Measurements from ENCODE around the gene TLE4. TPM values are rescaled to one million over a fixed set of nuclear protein-coding genes. Genes with fewer than 3 reads are reported as not detected.

The TLE4 gene
- total RNA-seq, 1 donor from 2014 or later = 102 TPM

DNA sequence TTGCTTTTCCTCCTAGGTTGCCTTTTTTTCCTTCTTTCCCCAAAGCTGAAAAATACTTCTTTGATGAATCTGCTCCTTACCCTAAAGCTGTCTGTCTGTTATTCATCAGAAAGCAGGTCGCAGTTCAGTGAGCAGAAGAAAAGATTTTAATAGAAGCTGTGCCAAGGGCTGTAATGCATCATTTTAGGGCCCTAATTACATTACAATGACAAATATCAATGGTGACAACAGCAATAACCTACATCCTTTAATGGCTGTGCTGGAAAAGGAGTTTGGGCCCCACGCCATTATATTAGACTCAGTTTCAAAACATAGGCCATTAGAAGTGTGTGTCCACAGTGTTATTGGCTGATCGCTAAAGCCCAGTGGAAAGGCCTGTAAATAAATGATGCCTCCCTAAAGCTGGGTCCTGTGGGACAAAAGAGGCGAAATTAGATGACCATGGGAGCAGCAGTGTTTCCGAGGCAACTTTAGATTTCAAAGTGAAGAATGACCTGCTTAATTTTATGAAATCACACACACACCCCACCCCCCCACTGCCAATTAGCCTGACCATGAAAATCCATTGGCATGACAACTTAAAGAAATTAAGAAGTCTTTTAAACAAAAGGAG, 38.4 kb downstream of the TLE4 start:
- no peak for DNase-seq (ENCODE audit: extremely low spot score, unreplicated experiment)
- Mint-ChIP-seq H3K36me3 (ENCODE audit: unreplicated experiment) (peaks cover 18% of the 10 kb centered on the region), H3K9me3 (ENCODE audit: unreplicated experiment) (no peaks in the 10 kb centered on the region), H3K27me3 (ENCODE audit: unreplicated experiment) (no peaks in the 10 kb centered on the region), H3K4me1 (ENCODE audit: unreplicated experiment) (peaks cover 59% of the 10 kb centered on the region), H3K27ac (ENCODE audit: unreplicated experiment) (peak overlapping the region; percentile 76), H3K4me3 (ENCODE audit: unreplicated experiment) (no peak overlapping the region)
- TF ChIP-seq, protein P1, sequence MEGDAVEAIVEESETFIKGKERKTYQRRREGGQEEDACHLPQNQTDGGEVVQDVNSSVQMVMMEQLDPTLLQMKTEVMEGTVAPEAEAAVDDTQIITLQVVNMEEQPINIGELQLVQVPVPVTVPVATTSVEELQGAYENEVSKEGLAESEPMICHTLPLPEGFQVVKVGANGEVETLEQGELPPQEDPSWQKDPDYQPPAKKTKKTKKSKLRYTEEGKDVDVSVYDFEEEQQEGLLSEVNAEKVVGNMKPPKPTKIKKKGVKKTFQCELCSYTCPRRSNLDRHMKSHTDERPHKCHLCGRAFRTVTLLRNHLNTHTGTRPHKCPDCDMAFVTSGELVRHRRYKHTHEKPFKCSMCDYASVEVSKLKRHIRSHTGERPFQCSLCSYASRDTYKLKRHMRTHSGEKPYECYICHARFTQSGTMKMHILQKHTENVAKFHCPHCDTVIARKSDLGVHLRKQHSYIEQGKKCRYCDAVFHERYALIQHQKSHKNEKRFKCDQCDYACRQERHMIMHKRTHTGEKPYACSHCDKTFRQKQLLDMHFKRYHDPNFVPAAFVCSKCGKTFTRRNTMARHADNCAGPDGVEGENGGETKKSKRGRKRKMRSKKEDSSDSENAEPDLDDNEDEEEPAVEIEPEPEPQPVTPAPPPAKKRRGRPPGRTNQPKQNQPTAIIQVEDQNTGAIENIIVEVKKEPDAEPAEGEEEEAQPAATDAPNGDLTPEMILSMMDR (IDR thresholded peaks at IDR 0.05) = no peak

DNA sequence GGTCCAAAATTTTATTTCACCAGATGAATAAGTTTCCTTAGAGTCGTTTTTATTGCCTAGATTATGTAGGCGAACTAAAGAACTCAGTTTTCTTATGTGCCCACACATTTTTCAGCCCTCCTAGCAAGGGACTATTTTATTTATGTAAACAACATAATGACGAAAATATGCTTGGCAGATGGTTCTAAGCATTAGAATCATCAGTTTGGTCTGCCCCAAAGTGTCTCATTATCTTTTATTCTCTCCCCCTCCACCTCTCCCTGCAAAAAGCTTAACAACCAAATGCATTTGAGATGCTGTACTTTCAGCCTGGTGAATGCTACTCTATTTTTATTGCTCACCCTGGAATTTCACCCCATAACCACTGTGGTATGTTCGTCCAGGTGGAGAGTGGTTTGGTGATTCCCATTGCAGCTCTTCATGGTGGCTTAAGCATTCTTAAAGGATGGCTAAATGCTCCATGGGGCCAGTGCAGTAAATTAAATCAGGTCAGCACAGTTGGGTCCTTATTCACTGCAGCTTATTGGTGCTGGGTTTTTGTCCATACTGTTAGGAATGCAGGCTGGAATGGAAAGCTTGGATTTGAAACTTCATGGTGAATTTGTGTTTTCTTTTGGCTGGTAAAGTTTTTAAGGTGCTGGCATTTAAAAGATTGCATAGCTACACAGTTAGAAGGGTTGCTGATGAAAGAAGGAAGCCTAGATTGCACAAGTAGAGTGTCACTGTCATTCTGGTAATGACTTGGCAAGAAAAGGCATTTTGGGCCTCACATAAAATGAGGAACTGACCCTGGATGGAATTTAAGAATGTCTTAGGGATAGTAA, 39.2 kb downstream of the TLE4 start:
- no peak overlapping the region for H3K4me3 Mint-ChIP-seq (ENCODE audit: unreplicated experiment)
- H3K27ac Mint-ChIP-seq (ENCODE audit: unreplicated experiment) = peak overlapping the region; percentile 76

DNA sequence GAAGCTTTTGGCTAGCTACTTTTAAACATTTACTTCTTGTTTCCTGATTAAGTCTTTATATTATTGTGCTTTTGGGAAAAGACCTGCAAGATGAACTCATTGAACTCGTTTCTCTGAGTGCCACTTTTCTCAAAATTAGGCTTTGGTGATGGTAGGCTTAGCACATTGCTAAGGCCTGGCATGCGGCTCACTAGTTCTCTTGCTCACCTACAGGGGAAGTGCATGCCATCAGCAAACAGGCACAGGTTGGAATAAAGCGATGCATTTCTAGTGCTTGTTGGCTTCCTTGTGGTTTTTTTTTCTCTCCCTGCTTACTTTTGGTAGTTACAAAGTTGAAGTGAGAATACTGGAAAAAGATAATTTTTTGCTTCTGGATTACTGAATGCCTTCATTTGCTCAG, 41.4 kb downstream of the TLE4 start:
- no peak overlapping the region for H3K27ac Mint-ChIP-seq (ENCODE audit: unreplicated experiment)

More for the DNA sequence above, 39.2 kb downstream of the TLE4 start:
- H3K27me3 Mint-ChIP-seq (ENCODE audit: unreplicated experiment) = no peaks in the 10 kb centered on the region
- H3K4me1 Mint-ChIP-seq (ENCODE audit: unreplicated experiment) = peaks cover 59% of the 10 kb centered on the region
- TF ChIP-seq, protein P1 (IDR thresholded peaks at IDR 0.05) = no peak
- H3K36me3 Mint-ChIP-seq (ENCODE audit: unreplicated experiment) = peaks cover 20% of the 10 kb centered on the region
- no peak for DNase-seq (ENCODE audit: extremely low spot score, unreplicated experiment)
- H3K9me3 Mint-ChIP-seq (ENCODE audit: unreplicated experiment) = no peaks in the 10 kb centered on the region

DNA sequence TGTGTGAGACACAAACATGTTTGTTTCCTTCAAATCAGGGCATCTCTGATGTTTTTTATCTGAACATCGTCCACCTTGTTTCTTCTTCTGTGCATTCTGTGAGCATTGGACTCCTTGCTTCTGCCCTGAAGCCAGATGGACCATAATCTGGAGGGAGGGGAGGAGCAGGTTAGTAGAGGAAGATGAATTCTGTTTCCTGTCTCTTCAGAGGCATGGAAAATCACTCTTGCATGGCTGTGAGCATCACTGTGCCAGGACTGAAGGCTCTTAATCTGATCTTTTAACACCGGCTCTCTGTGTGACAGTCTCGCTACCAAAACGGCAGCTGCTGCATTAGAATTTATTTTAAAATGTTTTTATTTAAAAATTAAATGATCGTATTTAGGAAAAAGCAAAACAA, 43.3 kb downstream of the TLE4 start:
- Mint-ChIP-seq H3K36me3 (ENCODE audit: unreplicated experiment) (peaks cover 15% of the 10 kb centered on the region), H3K4me3 (ENCODE audit: unreplicated experiment) (no peak overlapping the region), H3K4me1 (ENCODE audit: unreplicated experiment) (peaks cover 49% of the 10 kb centered on the region), H3K9me3 (ENCODE audit: unreplicated experiment) (no peaks in the 10 kb centered on the region), H3K27me3 (ENCODE audit: unreplicated experiment) (no peaks in the 10 kb centered on the region), H3K27ac (ENCODE audit: unreplicated experiment) (no peak overlapping the region)
- TF ChIP-seq, protein P1 (IDR thresholded peaks at IDR 0.05) = no peak
- no peak for DNase-seq (ENCODE audit: extremely low spot score, unreplicated experiment)

More for the DNA sequence above, 41.4 kb downstream of the TLE4 start:
- no peaks in the 10 kb centered on the region for H3K27me3 Mint-ChIP-seq (ENCODE audit: unreplicated experiment)
- no peak overlapping the region for H3K4me3 Mint-ChIP-seq (ENCODE audit: unreplicated experiment)
- TF ChIP-seq, protein P1 (IDR thresholded peaks at IDR 0.05) = no peak
- DNase-seq (ENCODE audit: extremely low spot score, unreplicated experiment) = no peak
- peaks cover 13% of the 10 kb centered on the region for H3K36me3 Mint-ChIP-seq (ENCODE audit: unreplicated experiment)
- peaks cover 63% of the 10 kb centered on the region for H3K4me1 Mint-ChIP-seq (ENCODE audit: unreplicated experiment)
- H3K9me3 Mint-ChIP-seq (ENCODE audit: unreplicated experiment) = no peaks in the 10 kb centered on the region

DNA sequence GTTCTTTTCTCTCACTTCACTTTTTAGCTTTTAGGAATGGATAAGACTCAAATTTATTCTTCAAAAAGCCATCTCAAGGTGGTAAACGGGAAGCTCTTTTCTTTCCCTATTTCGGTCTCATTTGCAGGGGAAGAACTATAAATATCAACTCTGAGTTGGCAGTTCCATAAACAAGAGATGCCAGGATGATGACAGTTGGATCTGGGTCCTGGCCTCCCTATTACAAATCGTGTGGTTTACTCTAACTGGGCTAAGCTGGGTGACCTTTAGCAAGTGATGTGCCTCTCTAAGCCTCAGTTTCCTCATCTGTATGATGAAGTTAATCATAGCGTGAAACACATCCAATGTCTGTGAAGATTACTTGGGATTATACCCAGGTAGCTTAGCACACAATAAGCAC, 44.2 kb downstream of the TLE4 start:
- Mint-ChIP-seq H3K4me1 (ENCODE audit: unreplicated experiment) (peaks cover 40% of the 10 kb centered on the region), H3K27me3 (ENCODE audit: unreplicated experiment) (no peaks in the 10 kb centered on the region), H3K4me3 (ENCODE audit: unreplicated experiment) (no peak overlapping the region), H3K9me3 (ENCODE audit: unreplicated experiment) (no peaks in the 10 kb centered on the region), H3K27ac (ENCODE audit: unreplicated experiment) (no peak overlapping the region), H3K36me3 (ENCODE audit: unreplicated experiment) (peaks cover 16% of the 10 kb centered on the region)
- TF ChIP-seq, protein P1 (IDR thresholded peaks at IDR 0.05) = no peak
- no peak for DNase-seq (ENCODE audit: extremely low spot score, unreplicated experiment)
